ENCODE results near the gene CIAPIN1. TPM values are rescaled to one million over a fixed set of nuclear protein-coding genes. Genes with fewer than 3 reads are reported as not detected.

The CIAPIN1 gene
- total and polyA plus RNA-seq, 2 of the 8 experiments (the other 6 are each of a cell fraction or from before 2014, with no cell fraction given): 76.8 to 83.6 TPM

- no peak overlapping the region for H3K56ac ChIP-seq (replicated peaks; ENCODE audit: insufficient read length, low read depth, low read length)
- no peak for FAIRE-seq
- no peak for TF ChIP-seq MAX (IDR thresholded peaks at IDR 0.05)
- no peak for TF ChIP-seq E2F6 (IDR thresholded peaks at IDR 0.05)
- no peak for TF ChIP-seq CBX5 (IDR thresholded peaks at IDR 0.05; ENCODE audit: low read depth, low read length)
- no peak for TF ChIP-seq TAF7 (optimal IDR thresholded peaks at IDR 0.05; ENCODE audit: borderline replicate concordance, low read depth, low read length)
- TF ChIP-seq SRF (IDR thresholded peaks at IDR 0.05; ENCODE audit: low read depth, low read length): no peak
- TF ChIP-seq CTCF (IDR thresholded peaks at IDR 0.05; ENCODE audit: control extremely low read depth in 1 of 3, insufficient read depth in 1 of 3, low read depth in 1 of 3, low read length in 3 of 3): peak; percentile 23 to 41 (median 38)
- TF ChIP-seq CREB1 (IDR thresholded peaks at IDR 0.05): no peak
- TF ChIP-seq RAD21 (IDR thresholded peaks at IDR 0.05 in 1 of 2, conservative IDR thresholded peaks at IDR 0.05 in 1 of 2; ENCODE audit: low read depth in 2 of 2, low read length in 2 of 2): peak in 1 of 2 experiments; percentile 16; a peak in 1 of 4 replicates
Measured at GRCh38 chr16:57382535-57383275, 64.5 kb downstream of the CIAPIN1 start.

More at GRCh38 chr16:57382535-57383275, 64.5 kb downstream of the CIAPIN1 start:
- Histone ChIP-seq H3K4me1 (replicated peaks in 1 of 4; ENCODE audit: control insufficient read depth in 3 of 4, insufficient read depth in 4 of 4, low read length in 3 of 4) (peaks cover 0 to 2% (median 1%) of the 10 kb centered on the region in 4 experiments; a peak in 1 of 7 replicates), H2BK12ac (ENCODE audit: low read depth, low read length) (no peak overlapping the region), H2AK5ac (ENCODE audit: low read depth, low read length) (no peak overlapping the region), H3K9ac (replicated peaks in 1 of 4; ENCODE audit: extremely low read depth in 1 of 4, low read depth in 3 of 4, low read length in 3 of 4) (no peak overlapping the region), H3K36me3 (ENCODE audit: control insufficient read depth in 2 of 4, insufficient read depth in 4 of 4, low read length in 3 of 4) (no peaks in the 10 kb centered on the region), H3K23ac (ENCODE audit: insufficient read length) (no peak overlapping the region), H3K79me1 (ENCODE audit: low read depth, low read length) (no peaks in the 10 kb centered on the region), H3K9me3 (ENCODE audit: insufficient read depth in 2 of 2, low read depth in 1 of 2, low read length in 1 of 2) (no peaks in the 10 kb centered on the region), H3K18ac (ENCODE audit: extremely low read depth, low read length) (no peak overlapping the region), H3K79me2 (ENCODE audit: control insufficient read depth in 1 of 2, insufficient read depth in 2 of 2, low read length in 2 of 2) (no peaks in the 10 kb centered on the region), H3K27me3 (replicated peaks in 1 of 4; ENCODE audit: control insufficient read depth in 3 of 4, extremely low read depth in 1 of 4, insufficient read depth in 3 of 4, low read length in 3 of 4) (no peaks in the 10 kb centered on the region), H3K27ac (ENCODE audit: low read depth, low read length) (no peak overlapping the region), H2AFZ (ENCODE audit: low read length) (no peak overlapping the region), H4K5ac (ENCODE audit: insufficient read length, low read depth, low read length) (no peak overlapping the region), H4K8ac (ENCODE audit: extremely low read depth, insufficient read depth, low read length) (no peak overlapping the region; the same call in 1 of the 2 replicates), H3K4me2 (ENCODE audit: insufficient read depth in 1 of 2, low read depth in 2 of 2, low read length in 2 of 2) (no peak overlapping the region), H2BK120ac (replicated peaks; ENCODE audit: low read depth, low read length) (no peak overlapping the region), H2BK5ac (ENCODE audit: low read depth, low read length) (no peak overlapping the region), H3K14ac (ENCODE audit: insufficient read length) (no peak overlapping the region), H3K4me3 (ENCODE audit: extremely low read depth in 1 of 4, insufficient read depth in 2 of 4, low read depth in 3 of 4, low read length in 4 of 4) (no peak overlapping the region), H4K91ac (replicated peaks; ENCODE audit: insufficient read length, low read length) (no peak overlapping the region), H2BK20ac (ENCODE audit: low read length) (no peak overlapping the region), H3K23me2 (ENCODE audit: low read depth, low read length) (no peaks in the 10 kb centered on the region), H4K20me1 (replicated peaks in 1 of 2; ENCODE audit: control insufficient read depth in 1 of 2, insufficient read depth in 2 of 2, low read length in 2 of 2) (no peaks in the 10 kb centered on the region), H2BK15ac (ENCODE audit: low read length) (no peak overlapping the region), H3K4ac (replicated peaks; ENCODE audit: insufficient read length, low read depth, low read length) (no peak overlapping the region)
- POLR2A ChIA-PET (ENCODE audit: partially characterized antibody): interaction anchor here (0.6 to 1.2 kb wide), 2 partner anchors 34 to 91 kb away, joined by 3 read pairs; no protein-coding TSS in a partner anchor
- 93% methylated on average over 15 of the region's 16 CpGs; no CpG with 5 or more reads in 1 of the 2 experiments for WGBS, 2 experiments (ENCODE audit: extremely low coverage in 1 of 2, insufficient coverage in 1 of 2, insufficient read length in 1 of 2, insufficient replicate concordance in 2 of 2, low coverage in 1 of 2, low lambda C conversion rate in 2 of 2, missing lambda C conversion rate in 1 of 2)
- DNase-seq (ENCODE audit: low read depth in 1 of 2, low spot score in 2 of 2): no peak
- CTCF ChIA-PET (ENCODE audit: partially characterized antibody): interaction anchor here (0.8 to 3.7 kb wide), 3 partner anchors 23 to 35 kb away, joined by 3 to 32 read pairs (median 3); no protein-coding TSS in a partner anchor

Data from H1 (cell line).